Activated CD8-positive, alpha-beta T cell treated with anti-CD3 and anti-CD28 coated beads for 36 hours (primary cell): Measurements from ENCODE around the gene GTF3C1. TPM values are rescaled to one million over a fixed set of nuclear protein-coding genes. Genes with fewer than 3 reads are reported as not detected.

Source experiments
- ATAC-seq: fragments of 200-7000 bp; cut with Tn5 transposase; one replicate; pipeline ENCODE4 v1.10.0; 2021; ENCODE audit warnings: mild to moderate bottlenecking, moderate library complexity
- CTCF ChIA-PET: fragments of 350-600 bp; sonication (Branson Sonifier 250); formaldehyde crosslinking; loops from one replicate; lab custom pipeline; 2021; ENCODE audit warnings: antibody characterized with exemption; lab: Charles Lee
- POLR2A ChIA-PET: fragments of 350-600 bp; sonication (Branson Sonifier 250); formaldehyde crosslinking; loops from one replicate; lab custom pipeline; 2021; ENCODE audit warnings: antibody characterized with exemption; lab: Charles Lee
- DNase-seq: peaks from one replicate; pipeline ENCODE4 v3.0.0-alpha.2; 2020
- H3K27ac Mint-ChIP-seq: one replicate; pipeline ENCODE4 v1.8.0; 2021; ENCODE audit warnings: mild to moderate bottlenecking, mixed read lengths
- H3K27me3 Mint-ChIP-seq: one replicate; pipeline ENCODE4 v1.8.0; 2021; ENCODE audit warnings: mixed read lengths
- H3K36me3 Mint-ChIP-seq: one replicate; pipeline ENCODE4 v1.8.0; 2021; ENCODE audit warnings: low read depth, mixed read lengths
- H3K4me1 Mint-ChIP-seq: one replicate; pipeline ENCODE4 v1.8.0; 2021; ENCODE audit warnings: low read depth, mixed read lengths
- H3K4me3 Mint-ChIP-seq: one replicate; pipeline ENCODE4 v1.8.0; 2021; ENCODE audit warnings: mild to moderate bottlenecking, moderate library complexity, mixed read lengths
- H3K9me3 Mint-ChIP-seq: one replicate; pipeline ENCODE4 v1.8.0; 2021; ENCODE audit warnings: mixed read lengths
- CTCF ChIP-seq: fragments of 200-600 bp; IDR thresholded peaks from one replicate; pipeline ENCODE4 v1.8.0; 2022; ENCODE audit warnings: antibody characterized with exemption, mild to moderate bottlenecking
- intact Hi-C: fragments of 100-400 bp; cut with micrococcal nuclease; formaldehyde crosslinking; loops from one replicate; pipeline ENCODE4 v1.10.0; 2022
- total RNA-seq, 2 experiments: library from RNA; stranded (reverse); gene quantifications; one replicate each; pipeline ENCODE4 v1.2.3, GENCODE V29; 2021

The GTF3C1 gene
- total RNA-seq, 2 experiments from 2014 or later: 55.9 to 58.6 TPM

- H3K4me1 Mint-ChIP-seq: no peaks in the 10 kb centered on the region
- no peak for ATAC-seq
- no peaks in the 10 kb centered on the region for H3K9me3 Mint-ChIP-seq
- H3K27ac Mint-ChIP-seq: no peak overlapping the region
- no peak overlapping the region for H3K4me3 Mint-ChIP-seq
- ChIA-PET POLR2A (interaction anchor here (0.9 kb wide), 1 partner anchor 253 kb away, joined by 3 read pairs; no protein-coding TSS in a partner anchor), CTCF (interaction anchor here (2.7 kb wide), 1 partner anchor 12 kb away, joined by 8 read pairs; no protein-coding TSS in a partner anchor)
- DNase-seq: no peak
- no peaks in the 10 kb centered on the region for H3K27me3 Mint-ChIP-seq
- intact Hi-C loops: no loop called here
- peaks cover 34% of the 10 kb centered on the region for H3K36me3 Mint-ChIP-seq
- no peak for TF ChIP-seq CTCF
Measured at GRCh38 chr16:27503662-27504061, 46.1 kb downstream of the GTF3C1 start.

- no peaks in the 10 kb centered on the region for H3K4me1 Mint-ChIP-seq
Measured at GRCh38 chr16:27500801-27501200, 48.9 kb downstream of the GTF3C1 start.

GRCh38 chr16:27499659-27500055 is 50.1 kb downstream of the GTF3C1 start:
- Mint-ChIP-seq H3K4me1 (no peaks in the 10 kb centered on the region), H3K36me3 (peaks cover 33% of the 10 kb centered on the region), H3K9me3 (no peaks in the 10 kb centered on the region), H3K27ac (no peak overlapping the region), H3K27me3 (no peaks in the 10 kb centered on the region), H3K4me3 (no peak overlapping the region)
- ChIA-PET CTCF (no interaction called here), POLR2A (no interaction called here)
- intact Hi-C loops: no loop called here
- DNase-seq: no peak
- no peak for ATAC-seq
- no peak for TF ChIP-seq CTCF

More at GRCh38 chr16:27500801-27501200, 48.9 kb downstream of the GTF3C1 start:
- intact Hi-C loops: no loop called here
- POLR2A ChIA-PET: no interaction called here
- H3K4me3 Mint-ChIP-seq: no peak overlapping the region
- peaks cover 36% of the 10 kb centered on the region for H3K36me3 Mint-ChIP-seq
- CTCF ChIA-PET: no interaction called here
- no peak for DNase-seq
- no peak overlapping the region for H3K27ac Mint-ChIP-seq
- H3K9me3 Mint-ChIP-seq: no peaks in the 10 kb centered on the region
- TF ChIP-seq CTCF: no peak
- no peak for ATAC-seq
- no peaks in the 10 kb centered on the region for H3K27me3 Mint-ChIP-seq

GRCh38 chr16:27498916-27499658 is 50.6 kb downstream of the GTF3C1 start:
- Mint-ChIP-seq H3K27ac (no peak overlapping the region), H3K36me3 (peaks cover 34% of the 10 kb centered on the region), H3K27me3 (no peaks in the 10 kb centered on the region), H3K4me1 (no peaks in the 10 kb centered on the region), H3K9me3 (no peaks in the 10 kb centered on the region), H3K4me3 (no peak overlapping the region)
- ChIA-PET CTCF (interaction anchor here (1.1 kb wide), 1 partner anchor 12 kb away, joined by 4 read pairs; no protein-coding TSS in a partner anchor), POLR2A (no interaction called here)
- DNase-seq (no peak), ATAC-seq (no peak)
- no peak for TF ChIP-seq CTCF
- intact Hi-C loops: no loop called here
